Prostate gland (tissue), 2 donors: ENCODE results near the gene KRT85. TPM values are rescaled to one million over a fixed set of nuclear protein-coding genes. Genes with fewer than 3 reads are reported as not detected.

Source experiments
- DNase-seq: peaks from one replicate; pipeline ENCODE4 v3.0.0-alpha.2; 2019; ENCODE audit warnings: low spot score
- H3K27ac ChIP-seq, 2 donors: fragments of 200-600 bp; sonication (generic); 2 replicates each; pipeline ENCODE4 v1.5.1; 2017 to 2019
- H3K27me3 ChIP-seq: fragments of 200-600 bp; sonication (generic); replicated peaks from 2 replicates; pipeline ENCODE4 v1.5.1; 2019; ENCODE audit not compliant: insufficient read depth
- H3K36me3 ChIP-seq, 2 donors: fragments of 200-600 bp; sonication (generic); 1 replicate in 1 of 2; 2 replicates in 1 of 2; pipeline versions ENCODE4 v1.5.1 to v1.8.1; 2017 to 2019
- H3K4me1 ChIP-seq: fragments of 200-600 bp; sonication (generic); replicated peaks from 2 replicates; pipeline ENCODE4 v1.5.1; 2019
- H3K4me3 ChIP-seq, 2 donors: fragments of 200-600 bp; sonication (generic); 2 replicates each; pipeline ENCODE4 v1.5.1; 2017 to 2019
- H3K9me3 ChIP-seq: fragments of 200-600 bp; sonication (generic); 2 replicates; pipeline ENCODE4 v1.5.1; 2017
- POLR2A ChIP-seq: fragments of 450-650 bp; IDR thresholded peaks from one replicate; pipeline ENCODE4 v1.6.1; 2016; ENCODE audit warnings: antibody characterized with exemption, mild to moderate bottlenecking
- POLR2AphosphoS5 ChIP-seq: sonication (generic); formaldehyde crosslinking; IDR thresholded peaks from one replicate; pipeline ENCODE4 v1.6.1; 2017; ENCODE audit warnings: antibody characterized with exemption
- WGBS: methylation state at CpG from one replicate; pipeline ENCODE4 v1.1.5; 2018; 5-methylcytosine and 5-hydroxymethylcytosine counted together
- intact Hi-C: fragments of 100-400 bp; cut with DNase I; formaldehyde crosslinking; loops from one replicate; pipeline ENCODE4 v1.14.2; 2022
- total RNA-seq, 2 donors: library from RNA; depleted of rRNA; stranded (reverse); fragments of >200 nt; gene quantifications; one replicate each; pipeline ENCODE4 v1.1.0, GENCODE V29; 2016
- TF ChIP-seq, protein P1 (sequence below), 4 experiments: fragments of 200-600 bp in 2 of 4; fragments of 450-650 bp in 2 of 4; sonication (generic) in 2 of 4; IDR thresholded peaks; 1 replicate in 3 of 4; 2 replicates in 1 of 4; pipeline ENCODE4 v1.5.1; 2016 to 2019; ENCODE audit warnings: antibody characterized with exemption in 4 of 4, mild to moderate bottlenecking in 2 of 4, moderate library complexity in 2 of 4

The KRT85 gene
- total RNA-seq, 2 donors from 2014 or later: not detected

GRCh38 chr12:52385226-52385702 is 18.0 kb upstream of the KRT85 start, which contains the start of gene KRT84:
KRT84 (minus strand) TSS chr12:52385652; CDS start chr12:52385585, 67 bp downstream.
- Histone ChIP-seq H3K4me1 (no peaks in the 10 kb centered on the region), H3K27me3 (no peaks in the 10 kb centered on the region), H3K9me3 (no peaks in the 10 kb centered on the region), H3K4me3 (no peak within 1 kb of the TSS), H3K36me3 (no peaks in the 10 kb centered on the region), H3K27ac (no peak within 1 kb of the TSS)
- WGBS: 92% methylated on average over 11 of the region's 11 CpGs
- TF ChIP-seq POLR2A (no peak), POLR2AphosphoS5 (no peak)
- TF ChIP-seq, protein P1, sequence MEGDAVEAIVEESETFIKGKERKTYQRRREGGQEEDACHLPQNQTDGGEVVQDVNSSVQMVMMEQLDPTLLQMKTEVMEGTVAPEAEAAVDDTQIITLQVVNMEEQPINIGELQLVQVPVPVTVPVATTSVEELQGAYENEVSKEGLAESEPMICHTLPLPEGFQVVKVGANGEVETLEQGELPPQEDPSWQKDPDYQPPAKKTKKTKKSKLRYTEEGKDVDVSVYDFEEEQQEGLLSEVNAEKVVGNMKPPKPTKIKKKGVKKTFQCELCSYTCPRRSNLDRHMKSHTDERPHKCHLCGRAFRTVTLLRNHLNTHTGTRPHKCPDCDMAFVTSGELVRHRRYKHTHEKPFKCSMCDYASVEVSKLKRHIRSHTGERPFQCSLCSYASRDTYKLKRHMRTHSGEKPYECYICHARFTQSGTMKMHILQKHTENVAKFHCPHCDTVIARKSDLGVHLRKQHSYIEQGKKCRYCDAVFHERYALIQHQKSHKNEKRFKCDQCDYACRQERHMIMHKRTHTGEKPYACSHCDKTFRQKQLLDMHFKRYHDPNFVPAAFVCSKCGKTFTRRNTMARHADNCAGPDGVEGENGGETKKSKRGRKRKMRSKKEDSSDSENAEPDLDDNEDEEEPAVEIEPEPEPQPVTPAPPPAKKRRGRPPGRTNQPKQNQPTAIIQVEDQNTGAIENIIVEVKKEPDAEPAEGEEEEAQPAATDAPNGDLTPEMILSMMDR (IDR thresholded peaks at IDR 0.05): no peak
- no peak for DNase-seq
- intact Hi-C loops: no loop called here

DNA sequence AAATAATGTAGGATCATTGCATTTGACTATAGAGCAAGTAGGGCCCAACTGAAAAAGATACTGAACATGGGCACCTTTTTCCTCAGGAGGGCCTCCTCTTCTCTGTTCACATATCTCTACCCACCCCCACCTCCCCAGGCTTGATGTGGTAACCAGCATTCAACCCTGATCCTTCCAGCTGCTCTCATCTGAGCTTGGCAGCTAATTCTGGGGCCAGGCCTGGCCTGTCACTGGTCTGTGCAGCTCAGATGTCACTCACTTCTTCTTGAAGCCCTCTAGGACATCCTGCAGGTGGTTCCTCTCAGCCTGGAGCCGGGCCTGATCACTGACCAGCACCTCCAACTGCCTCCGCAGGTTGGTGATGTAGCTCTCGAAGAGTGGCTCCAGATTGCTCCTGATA is 16.1 kb upstream of the KRT85 start:
- Histone ChIP-seq H3K9me3 (no peaks in the 10 kb centered on the region), H3K36me3 (no peaks in the 10 kb centered on the region), H3K4me1 (no peaks in the 10 kb centered on the region), H3K27me3 (no peaks in the 10 kb centered on the region), H3K27ac (no peak overlapping the region), H3K4me3 (no peak overlapping the region)
- no peak for DNase-seq
- intact Hi-C loops: no loop called here
- 91% methylated on average over 3 of the region's 3 CpGs for whole genome bisulfite sequencing
- TF ChIP-seq POLR2A (no peak), POLR2AphosphoS5 (no peak)
- TF ChIP-seq, protein P1 (IDR thresholded peaks at IDR 0.05): no peak

DNA sequence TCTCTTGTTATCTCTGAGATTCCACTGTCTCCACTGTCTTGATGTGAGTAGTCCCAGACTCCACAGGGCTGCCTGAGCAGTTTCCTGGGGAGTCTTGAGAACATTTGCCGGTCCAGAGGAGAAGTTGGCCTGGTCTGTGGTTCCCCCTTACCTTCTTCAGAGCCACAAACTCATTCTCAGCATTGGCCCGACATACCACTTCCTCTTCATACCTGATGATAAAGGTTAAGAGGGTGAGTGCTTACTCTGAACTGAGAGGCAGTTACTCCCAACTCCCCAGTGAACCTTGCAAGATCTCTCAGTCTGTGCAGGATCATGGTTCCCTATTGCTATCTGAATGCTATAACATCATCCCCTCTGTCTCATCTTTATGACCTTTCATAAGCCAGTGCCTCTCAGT is 15.6 kb upstream of the KRT85 start:
- H3K36me3 ChIP-seq: no peaks in the 10 kb centered on the region
- no peak overlapping the region for H3K27ac ChIP-seq
- intact Hi-C loops: no loop called here
- 86% methylated on average over 2 of the region's 2 CpGs for WGBS
- TF ChIP-seq, protein P1 (IDR thresholded peaks at IDR 0.05): no peak
- TF ChIP-seq POLR2A: no peak
- no peak for TF ChIP-seq POLR2AphosphoS5
- H3K27me3 ChIP-seq: no peaks in the 10 kb centered on the region
- no peak for DNase-seq
- no peaks in the 10 kb centered on the region for H3K4me1 ChIP-seq
- no peaks in the 10 kb centered on the region for H3K9me3 ChIP-seq
- no peak overlapping the region for H3K4me3 ChIP-seq

GRCh38 chr12:52381206-52381605 is 13.9 kb upstream of the KRT85 start:
- H3K36me3 ChIP-seq: no peaks in the 10 kb centered on the region
- H3K9me3 ChIP-seq: no peaks in the 10 kb centered on the region
- no peaks in the 10 kb centered on the region for H3K27me3 ChIP-seq
- no peak overlapping the region for H3K4me3 ChIP-seq
- H3K27ac ChIP-seq: no peak overlapping the region
- intact Hi-C loops: no loop called here
- DNase-seq: no peak
- TF ChIP-seq POLR2AphosphoS5 (no peak), POLR2A (no peak)
- TF ChIP-seq, protein P1 (IDR thresholded peaks at IDR 0.05): no peak
- 96% methylated on average over 8 of the region's 8 CpGs for WGBS
- H3K4me1 ChIP-seq: no peaks in the 10 kb centered on the region

DNA sequence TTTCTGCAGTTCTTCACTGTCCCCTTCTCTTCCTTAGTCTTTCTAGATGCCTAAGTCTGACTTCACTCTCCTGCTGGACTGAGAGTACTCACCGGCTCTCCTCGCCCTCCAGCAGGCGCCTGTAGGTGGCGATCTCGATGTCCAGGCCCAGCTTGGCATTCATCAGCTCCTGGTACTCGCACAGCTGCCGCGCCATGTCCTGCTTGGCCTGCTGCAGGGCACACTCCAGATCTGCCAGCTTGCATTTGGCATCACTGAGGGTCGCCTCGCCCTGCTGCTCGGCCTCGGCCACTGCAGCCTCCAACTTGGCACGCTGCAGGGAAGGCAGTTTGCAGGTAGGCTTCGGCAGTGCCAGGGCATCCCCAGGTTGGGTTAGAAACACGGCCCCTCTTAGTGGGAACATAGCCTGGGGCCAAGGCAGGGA is 13.0 kb upstream of the KRT85 start:
- peak; percentile 32 for DNase-seq
- no peaks in the 10 kb centered on the region for H3K36me3 ChIP-seq
- H3K4me3 ChIP-seq: no peak overlapping the region
- TF ChIP-seq, protein P1 (IDR thresholded peaks at IDR 0.05): peak in 3 of 4 experiments; percentile 23 to 53 (median 51)
- TF ChIP-seq POLR2AphosphoS5: no peak
- TF ChIP-seq POLR2A: no peak
- intact Hi-C loops: no loop called here
- H3K9me3 ChIP-seq: no peaks in the 10 kb centered on the region
- WGBS: 60% methylated on average over 15 of the region's 15 CpGs
- H3K27me3 ChIP-seq: no peaks in the 10 kb centered on the region
- no peaks in the 10 kb centered on the region for H3K4me1 ChIP-seq
- no peak overlapping the region for H3K27ac ChIP-seq
